HG02588 (cell line): ENCODE results near the gene DEDD2.
"Not testable (repeated sequence)": the region's sequence is repeated elsewhere in the genome, so short reads cannot be mapped to it uniquely, and the experiment has no call there.

Source experiments
- ATAC-seq: cut with Tn5 transposase; IDR thresholded peaks from one replicate; pipeline ENCODE4 v1.9.1; 2021; ENCODE audit warnings: mild to moderate bottlenecking, moderate library complexity; ENCODE audit not compliant: unreplicated experiment

DEDD2 gene, protein sequence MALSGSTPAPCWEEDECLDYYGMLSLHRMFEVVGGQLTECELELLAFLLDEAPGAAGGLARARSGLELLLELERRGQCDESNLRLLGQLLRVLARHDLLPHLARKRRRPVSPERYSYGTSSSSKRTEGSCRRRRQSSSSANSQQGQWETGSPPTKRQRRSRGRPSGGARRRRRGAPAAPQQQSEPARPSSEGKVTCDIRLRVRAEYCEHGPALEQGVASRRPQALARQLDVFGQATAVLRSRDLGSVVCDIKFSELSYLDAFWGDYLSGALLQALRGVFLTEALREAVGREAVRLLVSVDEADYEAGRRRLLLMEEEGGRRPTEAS

DNA sequence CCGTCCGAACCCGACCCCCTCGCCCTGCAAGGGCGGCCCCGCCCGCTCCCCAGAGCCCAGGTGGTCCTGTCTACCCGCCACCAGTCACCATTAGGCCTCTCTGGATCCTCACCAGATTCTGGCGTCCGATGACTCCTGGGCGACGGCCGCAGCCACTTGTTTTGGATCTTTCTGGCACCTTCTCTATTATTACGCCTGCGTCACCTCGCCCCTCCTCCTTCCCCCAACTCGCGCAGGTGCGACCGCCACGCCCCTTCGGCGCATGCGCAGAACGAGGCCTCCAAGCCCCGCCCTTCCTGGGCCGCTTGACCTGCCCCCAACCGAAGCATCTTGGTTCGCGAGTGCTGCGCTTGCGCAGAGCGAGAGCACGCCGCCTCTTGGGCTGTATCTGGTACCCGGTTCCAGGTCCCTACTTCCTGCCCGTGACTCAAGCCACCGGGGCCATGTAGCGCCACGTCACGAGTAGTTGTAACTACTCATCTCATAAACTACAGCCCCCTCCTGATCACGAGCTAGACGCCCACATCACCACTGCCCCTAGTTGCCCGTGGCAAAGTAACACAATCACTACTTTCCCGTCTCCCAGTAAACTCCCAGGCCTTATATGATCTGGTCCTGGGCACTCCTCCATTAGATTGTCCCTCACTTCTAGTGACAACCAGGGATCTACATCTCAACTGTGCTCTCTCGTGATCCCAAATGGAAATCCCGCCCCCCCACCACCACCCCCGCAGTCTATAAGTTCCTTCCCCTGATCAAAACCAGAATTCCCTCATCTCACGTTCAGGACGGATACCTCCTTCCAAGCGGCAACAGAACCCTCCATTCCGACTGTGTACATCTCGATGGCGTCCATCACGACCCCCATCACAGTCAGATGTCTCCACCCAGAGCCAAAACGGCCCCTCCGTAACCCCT, at the start of gene DEDD2:
TSS of gene DEDD2 (minus strand) at position 158 of the 918 bp plus-strand sequence. CDS start 670 bp downstream, outside the sequence.
- peak; percentile 61 for ATAC-seq

DNA sequence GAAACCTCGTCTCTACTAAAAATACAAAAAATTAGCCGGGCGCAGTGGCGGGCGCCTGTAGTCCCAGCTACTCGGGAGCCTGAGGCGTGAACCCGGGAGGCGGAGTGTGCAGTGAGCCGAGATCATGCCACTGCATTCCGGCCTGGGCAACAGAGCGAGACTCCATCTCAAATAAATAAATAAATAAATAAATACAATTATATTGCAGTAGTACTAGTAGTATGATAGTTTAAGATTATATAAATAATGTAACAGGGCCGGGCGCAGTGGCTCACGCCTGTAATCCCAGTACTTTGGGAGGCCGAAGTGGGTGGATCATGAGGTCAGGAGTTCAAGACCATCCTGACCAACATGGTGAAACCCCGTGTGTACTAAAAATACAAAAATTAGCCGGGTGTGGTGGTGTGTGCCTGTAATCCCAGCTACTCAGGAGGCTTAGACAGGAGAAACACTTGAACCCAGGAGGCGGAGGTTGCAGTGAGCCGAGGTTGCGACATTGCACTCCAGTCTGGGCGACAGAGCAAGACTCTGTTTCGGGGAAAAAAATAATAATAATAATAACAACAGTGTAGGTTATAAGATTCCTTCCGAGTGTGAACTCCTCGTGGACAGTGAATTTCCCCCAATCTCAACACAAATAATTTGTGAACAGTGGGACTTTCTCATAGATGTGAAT, 49.6 kb upstream of the DEDD2 start:
- ATAC-seq: not testable (repeated sequence)

DNA sequence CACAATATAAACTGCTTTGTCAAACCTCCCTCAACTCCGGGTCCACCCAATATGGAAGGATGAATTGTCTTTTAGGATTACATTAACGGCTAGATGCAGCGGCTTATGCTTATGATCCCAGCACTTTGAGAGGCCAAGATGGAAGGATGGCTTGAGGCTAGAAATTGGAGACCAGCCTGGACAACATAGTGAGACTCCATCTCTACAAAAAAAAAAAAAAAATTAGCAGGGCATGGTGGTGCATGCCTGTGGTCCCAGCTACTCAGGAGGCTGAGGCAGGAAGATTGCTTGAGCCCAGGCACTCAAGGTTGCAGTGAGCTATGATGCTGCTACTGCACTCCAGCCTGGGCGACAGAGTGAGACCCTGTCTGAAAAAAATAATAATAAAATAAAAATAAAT, 48.6 kb upstream of the DEDD2 start:
- not testable (repeated sequence) for ATAC-seq

DNA sequence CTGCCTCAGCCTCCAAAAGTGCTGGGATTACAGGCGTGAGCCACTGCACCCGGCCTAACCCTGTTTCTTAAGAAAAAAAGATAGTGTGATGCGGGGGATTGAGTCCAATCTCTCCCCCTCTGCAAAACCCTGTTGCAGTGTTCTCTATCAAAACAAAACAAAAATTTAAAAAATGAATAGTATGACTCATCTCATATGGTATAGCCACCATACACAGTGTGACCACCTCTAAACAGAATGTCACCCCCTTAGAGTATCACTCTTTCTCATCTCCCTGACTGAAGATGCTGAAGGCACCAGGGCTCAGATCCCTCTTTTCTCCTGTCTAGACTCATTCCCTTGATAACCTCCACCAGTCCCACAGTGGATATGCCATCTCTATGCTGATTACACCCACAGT, 44.3 kb upstream of the DEDD2 start:
- no peak for ATAC-seq

DNA sequence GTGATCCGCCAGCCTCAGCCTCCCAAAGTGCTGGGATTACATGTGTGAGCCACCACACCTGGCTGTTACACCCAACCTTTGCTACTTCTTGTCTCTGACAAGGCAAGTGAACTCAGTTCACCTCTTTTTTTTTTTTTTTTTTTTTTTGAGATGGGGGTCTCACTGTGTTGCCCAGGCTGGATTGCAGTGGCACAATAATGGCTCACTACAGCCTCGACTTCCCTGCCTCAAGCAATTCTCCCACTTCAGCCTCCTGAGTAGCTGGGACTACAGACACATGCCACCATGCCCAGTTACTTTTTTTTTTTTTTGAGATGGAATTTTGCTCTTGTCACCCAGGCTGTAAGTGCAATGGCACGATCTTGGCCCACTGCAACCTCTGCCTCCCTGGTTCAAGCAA, 40.4 kb upstream of the DEDD2 start:
- not testable (repeated sequence) for ATAC-seq

DNA sequence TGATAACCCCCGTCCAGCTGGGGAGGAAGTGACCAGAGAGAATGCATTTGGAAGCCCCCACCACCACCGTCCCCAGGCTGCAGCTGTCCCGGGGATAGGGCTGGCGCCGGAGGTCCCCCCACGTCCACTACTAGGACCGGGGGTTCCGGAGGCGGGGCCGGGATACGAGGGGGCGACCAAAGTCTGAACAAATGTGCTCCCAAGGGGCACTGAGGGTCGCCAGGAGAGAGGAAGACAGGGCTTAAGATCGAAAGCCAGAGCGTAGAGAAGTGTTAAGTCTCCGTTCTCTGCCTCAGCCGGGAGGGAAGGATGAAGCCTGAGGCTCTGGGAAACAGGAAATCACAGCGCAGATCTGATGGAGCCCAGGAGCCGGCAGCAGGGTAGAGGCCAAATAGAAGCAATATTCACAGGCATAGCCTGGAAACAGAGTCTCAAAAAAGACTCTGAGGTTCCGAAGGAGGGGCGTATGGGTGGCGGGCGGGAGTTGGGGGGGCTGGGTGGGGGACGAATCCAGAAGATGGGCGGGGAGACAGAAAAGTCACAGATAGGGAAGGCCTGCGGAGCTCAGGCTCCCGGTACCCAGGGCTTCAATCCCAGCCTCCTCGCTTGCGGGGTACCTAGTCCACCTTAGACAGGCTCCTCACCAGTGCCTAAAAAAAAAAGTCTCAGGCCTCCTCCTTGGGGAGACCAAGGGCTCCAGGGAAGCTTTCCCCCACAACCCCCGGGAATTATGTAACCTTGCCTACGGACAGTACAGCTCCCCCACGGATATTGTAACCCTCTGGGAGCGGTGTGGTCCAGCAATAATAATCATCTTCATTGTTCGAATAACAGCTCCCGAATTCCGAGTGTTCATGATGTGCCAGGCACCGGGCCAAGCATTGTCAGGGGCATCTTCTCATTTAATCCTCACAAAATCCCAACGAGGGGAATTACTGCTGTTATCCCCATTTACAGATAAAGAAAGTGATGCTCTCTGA, 38.6 kb upstream of the DEDD2 start:
- ATAC-seq: no peak

DNA sequence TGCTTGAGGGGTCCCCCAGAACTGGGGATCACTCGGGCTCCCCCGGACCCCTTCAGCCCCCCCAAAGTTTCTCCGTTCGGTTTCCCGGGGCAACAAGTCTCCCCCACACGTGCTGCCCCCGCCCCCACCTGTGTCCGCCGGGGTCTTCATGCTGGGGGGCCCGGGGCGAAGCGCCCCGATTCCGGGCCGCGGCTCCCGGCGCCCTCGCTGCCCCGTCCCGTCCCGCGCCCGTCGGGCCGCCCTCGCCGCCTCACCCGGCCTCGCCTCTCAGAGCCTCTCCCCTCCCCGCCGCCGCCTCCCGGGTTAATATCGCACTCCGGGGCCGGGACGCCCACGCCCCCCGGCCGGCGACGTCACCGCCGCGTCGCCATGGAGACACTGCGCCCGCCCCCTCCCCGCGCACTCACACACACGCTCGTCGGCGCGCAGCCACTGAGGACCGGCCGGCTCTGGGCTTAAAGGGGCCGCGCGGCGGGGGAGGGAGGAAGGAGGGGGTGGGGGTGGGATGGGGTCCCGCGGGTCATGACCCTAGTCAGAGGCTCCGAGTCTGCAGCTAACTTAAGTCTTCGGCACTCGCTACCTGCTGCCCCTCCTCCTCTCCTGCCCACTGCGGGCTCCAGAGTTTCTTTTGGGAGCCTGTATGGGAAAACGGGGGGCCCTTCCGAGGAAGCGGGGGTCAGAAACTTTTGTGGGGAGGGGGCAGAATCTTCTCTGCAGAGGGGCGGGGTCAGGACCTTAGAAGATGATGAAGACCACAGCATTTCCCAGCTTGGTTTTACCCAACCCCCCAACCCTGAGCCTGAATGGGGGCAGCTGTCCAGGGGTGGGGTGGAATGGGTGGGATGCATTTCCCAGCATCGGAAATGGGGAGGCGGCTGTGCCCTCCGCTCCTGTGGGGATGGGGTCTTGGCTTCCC, 37.6 kb upstream of the DEDD2 start, which contains the start of gene ERF:
TSS of gene ERF (minus strand) at position 279 of the 916 bp plus-strand sequence. CDS start at position 150, 129 bp downstream.
- peak; percentile 61 for ATAC-seq

DNA sequence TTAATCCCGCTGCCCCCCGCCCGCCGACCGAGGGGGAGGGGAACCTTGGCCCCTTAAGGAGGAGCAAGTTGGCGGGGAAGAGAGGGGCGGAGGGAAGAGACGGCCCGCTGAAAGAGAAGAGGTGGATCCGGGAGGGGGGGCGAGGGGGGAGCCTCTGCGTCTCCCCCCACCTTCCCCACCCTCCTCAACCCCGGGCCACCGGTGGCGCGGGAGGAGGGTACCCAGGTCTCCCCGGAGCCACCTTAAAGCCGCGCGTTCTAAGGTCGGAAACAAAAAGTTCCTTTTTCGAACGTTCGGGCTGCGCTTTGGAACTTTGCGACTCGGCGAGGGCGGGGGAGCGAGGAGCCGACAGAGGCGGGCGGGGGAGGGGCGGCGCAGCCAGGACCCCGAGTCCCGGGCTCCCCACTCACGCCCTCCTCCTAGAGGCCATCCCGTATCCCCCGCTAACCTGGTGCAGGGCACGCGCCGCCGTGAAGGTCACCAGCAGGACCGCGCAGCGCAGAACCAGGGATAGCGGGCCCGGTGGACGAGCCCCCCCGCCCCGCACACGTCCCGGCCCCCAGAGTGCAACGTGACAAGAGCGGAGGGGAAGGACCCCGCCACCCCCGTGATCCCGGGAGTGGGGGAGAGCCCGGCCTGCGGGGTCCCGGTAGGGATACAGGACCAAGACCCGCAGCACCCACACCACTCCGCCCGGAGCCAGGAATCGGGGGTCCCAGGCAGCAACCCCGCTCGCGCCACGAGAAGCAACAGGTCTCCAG, 36.8 kb upstream of the DEDD2 start:
- ATAC-seq: peak; percentile 28

DNA sequence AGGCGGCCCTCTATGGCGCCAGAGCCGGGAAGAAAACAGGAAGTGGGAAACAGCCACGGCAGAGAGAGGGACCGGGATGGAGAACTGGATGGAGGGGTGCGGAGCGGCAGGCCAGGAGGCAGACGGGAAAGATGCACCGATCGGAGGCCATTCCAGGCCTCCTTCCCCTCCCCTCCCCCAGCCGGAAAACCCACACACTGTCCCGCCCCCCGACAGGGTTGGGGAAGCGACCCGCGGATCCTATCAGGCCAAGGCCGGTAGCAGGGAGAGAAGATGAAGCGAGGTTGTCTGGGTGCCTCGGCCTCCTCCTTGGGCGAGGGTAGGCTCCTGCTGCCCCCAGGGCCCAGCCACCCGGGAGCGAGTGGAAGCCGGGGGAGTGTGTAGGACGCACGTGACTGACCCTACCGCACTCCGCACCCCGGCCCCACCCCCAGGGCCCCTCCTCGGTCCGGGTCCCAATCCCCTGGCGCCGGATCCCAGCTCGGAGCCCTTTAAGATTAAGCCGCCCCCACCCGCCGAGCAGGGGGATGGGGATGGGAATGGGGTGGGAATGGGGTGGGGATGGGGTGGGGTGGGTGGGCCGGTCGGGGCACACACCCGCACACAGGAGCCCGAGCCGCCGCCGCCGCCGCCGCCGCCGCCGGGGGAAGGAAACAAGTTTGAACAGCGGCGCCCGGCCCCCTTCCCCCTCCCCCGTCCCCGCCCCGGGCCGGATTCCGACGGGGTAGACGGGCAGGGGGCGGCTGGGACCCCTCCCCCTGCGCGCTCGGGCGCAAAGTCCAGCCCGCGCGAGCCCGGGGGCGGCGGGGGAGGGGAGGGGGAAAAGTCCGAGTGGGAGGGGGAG, 36.0 kb upstream of the DEDD2 start:
- peak; percentile 7 for ATAC-seq

DNA sequence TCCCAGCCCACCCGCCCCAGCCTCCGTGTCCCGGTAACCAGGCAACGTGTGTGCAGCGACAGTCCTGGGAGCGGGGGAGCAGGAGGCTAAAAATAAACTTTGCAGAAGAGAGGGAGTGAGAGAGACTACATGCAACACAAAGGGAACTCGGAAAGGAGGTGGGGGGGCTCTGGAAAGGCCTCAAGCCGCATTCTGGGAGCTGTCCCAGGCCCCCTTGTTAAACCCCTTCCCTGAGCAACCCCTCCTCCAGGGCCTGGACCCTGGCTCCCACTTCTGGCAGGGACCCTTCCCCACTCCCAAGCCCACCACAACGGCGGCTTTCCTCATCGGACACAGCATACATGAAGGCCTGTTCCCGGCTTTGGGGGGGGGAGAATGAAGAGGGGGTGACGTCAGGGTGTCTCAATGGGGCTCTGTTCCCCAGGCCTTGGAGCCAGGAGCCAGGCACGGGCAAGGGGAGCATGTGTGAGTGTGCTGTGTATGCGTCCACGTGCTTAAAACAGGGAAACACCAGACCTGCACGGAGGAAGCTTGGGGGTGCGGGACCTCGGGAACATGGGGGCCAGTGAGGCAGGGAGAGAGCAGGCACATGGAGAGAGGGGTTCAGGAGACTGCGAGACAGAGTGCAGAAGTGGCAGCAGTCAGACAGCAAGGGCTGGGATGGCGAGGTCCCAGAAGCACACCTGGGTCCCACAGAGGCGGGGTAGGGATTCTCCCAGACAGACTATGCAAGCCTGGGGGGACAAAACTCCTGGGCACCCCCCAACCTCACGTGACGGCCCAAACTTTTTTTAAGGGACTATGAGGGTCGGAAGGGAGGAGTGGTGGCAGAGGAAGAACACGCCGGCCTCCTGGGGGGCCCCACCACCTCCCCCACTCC, 35.1 kb upstream of the DEDD2 start:
- no peak for ATAC-seq

DNA sequence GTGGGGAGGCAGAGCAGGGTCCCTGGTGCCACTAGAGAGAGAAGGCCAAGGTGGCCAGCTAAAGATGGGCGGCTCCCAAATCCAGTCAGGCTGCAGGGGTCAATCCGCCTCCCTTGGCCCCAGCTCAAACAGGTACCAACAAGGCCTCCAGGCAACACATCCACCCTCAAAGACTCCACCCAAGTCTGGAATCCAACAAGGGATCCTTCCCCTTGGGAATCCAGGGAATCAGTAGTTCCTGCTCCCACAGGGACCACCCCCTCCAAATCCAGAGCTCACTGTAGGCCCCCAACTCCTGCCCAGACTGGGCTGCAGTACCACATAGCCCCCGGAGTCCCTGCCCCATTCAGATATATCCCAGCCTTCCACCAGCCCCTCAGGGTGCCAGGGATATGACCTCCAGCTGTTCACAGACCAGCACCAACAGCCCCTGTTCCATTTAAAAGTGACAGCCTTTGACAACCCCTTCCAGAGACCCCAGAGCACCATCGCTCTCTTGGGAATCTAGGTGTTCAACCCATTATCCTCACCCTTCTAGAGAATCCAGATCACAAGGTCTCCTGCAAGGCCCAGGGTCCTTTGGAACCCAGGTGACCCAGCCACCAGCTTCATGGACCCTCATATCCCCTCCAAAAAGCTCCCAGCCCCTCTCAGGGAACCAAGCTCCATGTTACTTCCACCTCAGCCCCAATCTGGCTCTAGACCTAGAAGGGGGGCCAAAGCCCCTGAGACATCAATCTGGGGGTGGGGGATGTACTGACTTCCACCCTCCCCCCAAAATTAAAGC, 34.3 kb upstream of the DEDD2 start:
- ATAC-seq: no peak

DNA sequence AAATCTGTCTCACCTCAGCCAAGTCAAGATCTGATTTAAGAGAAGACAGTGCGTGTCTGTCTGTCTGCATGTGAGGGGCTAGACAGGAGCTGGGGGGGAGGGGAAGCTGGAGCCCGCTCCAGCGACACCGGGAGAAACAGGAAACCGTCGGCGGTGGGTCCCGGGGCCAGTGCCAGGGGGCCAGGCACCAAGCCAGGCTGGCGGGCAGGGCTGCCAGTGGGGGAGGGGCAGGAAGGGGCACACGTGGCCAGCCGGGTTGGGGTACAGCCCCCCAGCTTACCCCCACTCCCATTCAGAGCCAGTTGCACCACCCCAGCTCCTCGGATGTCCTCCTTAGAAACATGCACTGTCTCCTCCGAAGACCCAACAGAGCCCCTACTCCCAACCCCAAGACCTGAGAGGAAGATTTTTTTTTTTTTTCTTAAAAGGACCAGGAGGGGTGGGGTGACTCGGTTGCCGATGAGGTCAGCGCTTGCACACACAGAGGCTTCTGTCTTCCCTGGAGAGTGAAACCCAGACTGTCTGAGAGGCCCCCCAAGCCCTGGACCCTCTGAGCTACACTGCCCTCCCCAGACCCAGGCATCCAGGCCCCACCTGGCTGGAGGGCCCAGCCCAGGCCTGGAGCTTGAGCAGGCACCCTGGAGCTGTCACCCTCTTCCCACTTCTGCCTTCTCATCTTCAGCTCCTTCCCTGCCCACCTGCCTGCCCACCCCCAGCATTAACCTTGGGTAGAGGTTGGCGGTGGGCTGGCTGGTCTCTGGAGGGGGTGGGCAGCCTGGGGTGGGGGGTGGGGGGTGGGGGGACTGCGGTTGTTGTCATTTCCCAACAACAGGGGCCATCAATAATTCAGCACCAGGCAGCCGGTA, 33.4 kb upstream of the DEDD2 start:
- no peak for ATAC-seq

DNA sequence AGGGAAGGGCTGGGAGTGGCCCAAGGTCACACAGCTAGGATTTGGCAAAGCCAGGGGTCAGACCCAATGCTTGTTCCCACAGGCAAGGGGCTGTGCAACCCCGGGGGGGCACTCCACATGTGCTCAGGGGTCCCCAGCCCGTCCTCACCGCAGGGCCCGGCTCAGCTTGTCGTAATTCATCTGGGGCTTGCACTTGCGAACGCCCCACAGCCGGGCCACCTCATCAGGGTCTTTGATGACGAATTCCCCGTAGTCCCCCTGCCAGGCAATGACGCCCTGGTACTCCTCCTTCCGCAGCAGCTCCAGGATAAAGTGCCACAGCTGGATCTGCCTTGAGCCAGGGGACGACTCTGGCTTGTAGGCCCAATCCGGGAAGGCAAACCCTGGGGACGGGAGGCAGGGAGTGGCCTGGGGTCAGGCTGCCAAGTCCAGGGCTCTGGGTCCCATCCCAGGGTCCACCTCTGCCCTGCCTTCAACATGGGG, 32.7 kb upstream of the DEDD2 start:
- no peak for ATAC-seq

DNA sequence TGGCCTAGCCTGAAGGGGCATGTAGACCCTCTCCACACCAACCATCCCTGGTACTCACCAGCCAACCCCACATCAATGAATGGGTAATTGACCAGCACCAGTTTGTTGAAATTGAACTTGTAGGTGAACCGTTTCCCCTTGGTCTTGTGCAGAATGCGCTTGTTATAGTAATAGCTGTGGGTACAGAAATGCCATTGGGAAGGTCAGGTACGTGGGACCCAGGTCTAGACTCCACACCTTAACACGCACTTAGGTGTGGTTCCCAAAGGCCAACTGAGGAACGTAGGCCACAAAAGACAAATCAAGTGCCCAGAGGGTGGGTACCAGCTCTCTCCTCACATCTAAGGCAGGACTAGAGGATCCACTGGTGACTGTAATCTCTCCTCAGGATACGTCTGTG, 32.3 kb upstream of the DEDD2 start:
- ATAC-seq: no peak
